GM18951 (cell line): ENCODE measurements around the gene BLM.
"Not testable (repeated sequence)": the region's sequence is repeated elsewhere in the genome, so short reads cannot be mapped to it uniquely, and the experiment has no call there.

Experiments
- POLR2A ChIP-seq: IDR thresholded peaks from 4 replicates; pipeline ENCODE4 v1.6.1; 2011; ENCODE audit warnings: mild to moderate bottlenecking; ENCODE audit not compliant: insufficient read length, insufficient read depth; ENCODE audit errors: extremely low read depth
- in situ Hi-C: fragments of 300-500 bp; cut with MboI; formaldehyde crosslinking; loops from one replicate; pipeline ENCODE4 v1.12.0; 2022; ENCODE audit warnings: low sequenced_read_pairs, mixed read lengths, inconsistent platforms; ENCODE audit not compliant: unreplicated experiment

Gene BLM

GRCh38 chr15:90716976-90717821 lies at the start of gene BLM:
TSS of gene BLM (plus strand) at chr15:90717346. CDS start at chr15:90747393, 30,047 bp downstream.
- in situ Hi-C loops, result no loop called here
- TF ChIP-seq POLR2A, result peak; percentile 76

- in situ Hi-C loops, result not testable (repeated sequence)
These were observed 49.3 kb upstream of the BLM start for GRCh38 chr15:90667755-90668345.

GRCh38 chr15:90670631-90671030 lies 46.5 kb upstream of the BLM start:
- in situ Hi-C loops, result not testable (repeated sequence)

GRCh38 chr15:90671216-90671615 lies 45.9 kb upstream of the BLM start:
- in situ Hi-C loops, result no loop called here
- no peak for TF ChIP-seq POLR2A

GRCh38 chr15:90673357-90673756 lies 43.8 kb upstream of the BLM start:
- in situ Hi-C loops, result not testable (repeated sequence)

GRCh38 chr15:90674476-90674875 lies 42.7 kb upstream of the BLM start:
- in situ Hi-C loops, result no loop called here
- TF ChIP-seq POLR2A, result no peak

- TF ChIP-seq POLR2A, result no peak
- in situ Hi-C loops, result no loop called here
These were observed 41.7 kb upstream of the BLM start for GRCh38 chr15:90675464-90675863.

GRCh38 chr15:90677807-90678790 lies 39.0 kb upstream of the BLM start:
- no peak for TF ChIP-seq POLR2A
- in situ Hi-C loops, result no loop called here

- TF ChIP-seq POLR2A, result no peak
- in situ Hi-C loops, result no loop called here
These were observed 37.2 kb upstream of the BLM start for GRCh38 chr15:90679959-90680358.

- no peak for TF ChIP-seq POLR2A
- in situ Hi-C loops, result no loop called here
These were observed 36.7 kb upstream of the BLM start for GRCh38 chr15:90680371-90680935.

GRCh38 chr15:90681056-90681455 lies 36.1 kb upstream of the BLM start:
- in situ Hi-C loops, result no loop called here
- no peak for TF ChIP-seq POLR2A

GRCh38 chr15:90681480-90681879 lies 35.7 kb upstream of the BLM start:
- in situ Hi-C loops, result no loop called here

GRCh38 chr15:90683371-90683770 lies 33.8 kb upstream of the BLM start:
- in situ Hi-C loops, result no loop called here
- no peak for TF ChIP-seq POLR2A

More at GRCh38 chr15:90681480-90681879, 35.7 kb upstream of the BLM start:
- TF ChIP-seq POLR2A, result no peak

- no peak for TF ChIP-seq POLR2A
- in situ Hi-C loops, result no loop called here
These were observed 33.3 kb upstream of the BLM start for GRCh38 chr15:90683876-90684275.
